ENCODE measurements around the gene IRGQ. TPM values are rescaled to one million over a fixed set of nuclear protein-coding genes. Genes with fewer than 3 reads are reported as not detected.

Gene IRGQ
- total RNA-seq, 5 donors from 2014 or later (not counting 1 experiment from before 2014, with no cell fraction given): 17.5 to 30.2 (median 19.9) TPM

- Mint-ChIP-seq H3K36me3 (peaks cover 25% of the 10 kb centered on the region), H3K9me3 (no peaks in the 10 kb centered on the region), H3K4me3 (peak overlapping the region in 1 of 3 donors; percentile 84), H3K4me1 (peaks cover 58 to 67% (median 58%) of the 10 kb centered on the region in 3 donors), H3K27ac (peak overlapping the region; percentile 78 to 96), H3K27me3 (no peaks in the 10 kb centered on the region)
- DNase-seq (no peak), ATAC-seq (replicated peaks in 1 of 4) (no peak)
- WGBS (ENCODE audit: insufficient coverage): 68% methylated on average over 9 of the region's 9 CpGs
- Histone ChIP-seq H3K27me3 (replicated peaks in 1 of 2; ENCODE audit: control insufficient read depth in 2 of 2, extremely low read depth in 1 of 2, insufficient read depth in 2 of 2, low read length in 1 of 2) (no peaks in the 10 kb centered on the region), H3K4me3 (ENCODE audit: control insufficient read depth in 1 of 2, extremely low read depth in 1 of 2, low read length in 1 of 2) (no peak overlapping the region), H3K27ac (ENCODE audit: low read length) (no peak overlapping the region), H3K9me3 (no peaks in the 10 kb centered on the region), H3K36me3 (ENCODE audit: control insufficient read depth in 2 of 2, extremely low read depth in 1 of 2, insufficient read depth in 1 of 2, low read length in 1 of 2) (peaks cover 0 to 7% of the 10 kb centered on the region in 2 donors), H3K4me1 (ENCODE audit: control insufficient read depth in 1 of 2, extremely low read depth in 1 of 2, insufficient read depth in 2 of 2, low read length in 2 of 2) (peaks cover 20 to 54% of the 10 kb centered on the region in 2 experiments)
- ChIA-PET CTCF (interaction anchor here (0.6 to 0.9 kb wide), 4 partner anchors 9 to 94 kb away, joined by 3 read pairs; no protein-coding TSS in a partner anchor), POLR2A (interaction anchor here in 1 of 2 donors (0.7 kb wide), 1 partner anchor 9 kb away, joined by 3 read pairs; no protein-coding TSS in a partner anchor)
These were observed 31.1 kb downstream of the IRGQ start for GRCh38 chr19:43564800-43565199.

GRCh38 chr19:43563816-43564457, 32.0 kb downstream of the IRGQ start:
- no peaks in the 10 kb centered on the region for H3K27me3 ChIP-seq (replicated peaks in 1 of 2; ENCODE audit: control insufficient read depth in 2 of 2, extremely low read depth in 1 of 2, insufficient read depth in 2 of 2, low read length in 1 of 2)
- Mint-ChIP-seq H3K4me3 (peak overlapping the region in 1 of 3 donors; percentile 84), H3K36me3 (peaks cover 28% of the 10 kb centered on the region), H3K4me1 (peaks cover 57 to 64% (median 58%) of the 10 kb centered on the region in 3 donors), H3K27ac (peak overlapping the region; percentile 96 to 98), H3K9me3 (no peaks in the 10 kb centered on the region), H3K27me3 (no peaks in the 10 kb centered on the region)
- 89% methylated on average over 9 of the region's 10 CpGs for WGBS (ENCODE audit: insufficient coverage)
- POLR2A ChIA-PET: interaction anchor here in 1 of 2 donors (0.7 kb wide), 1 partner anchor 10 kb away, joined by 3 read pairs; no protein-coding TSS in a partner anchor
- H3K27ac ChIP-seq (ENCODE audit: low read length): peak overlapping the region; percentile 93
- ATAC-seq (replicated peaks in 1 of 4): no peak
- DNase-seq: no peak
- CTCF ChIA-PET: interaction anchor here in 1 of 2 donors (0.9 kb wide), 1 partner anchor 10 kb away, joined by 3 read pairs; no protein-coding TSS in a partner anchor
- peaks cover 0 to 11% of the 10 kb centered on the region in 2 donors for H3K36me3 ChIP-seq (ENCODE audit: control insufficient read depth in 2 of 2, extremely low read depth in 1 of 2, insufficient read depth in 1 of 2, low read length in 1 of 2)
- H3K4me1 ChIP-seq (ENCODE audit: control insufficient read depth in 1 of 2, extremely low read depth in 1 of 2, insufficient read depth in 2 of 2, low read length in 2 of 2): peaks cover 20 to 54% of the 10 kb centered on the region in 2 experiments
- H3K4me3 ChIP-seq (ENCODE audit: control insufficient read depth in 1 of 2, extremely low read depth in 1 of 2, low read length in 1 of 2): no peak overlapping the region
- no peaks in the 10 kb centered on the region for H3K9me3 ChIP-seq

GRCh38 chr19:43562698-43563241, 33.2 kb downstream of the IRGQ start:
- H3K4me1 Mint-ChIP-seq: peaks cover 58 to 64% (median 58%) of the 10 kb centered on the region in 3 donors
- peak; percentile 86 to 91 (median 88) for ATAC-seq (replicated peaks in 1 of 4)
- no peaks in the 10 kb centered on the region for H3K27me3 Mint-ChIP-seq
- no peaks in the 10 kb centered on the region for H3K9me3 Mint-ChIP-seq
- Histone ChIP-seq H3K9me3 (no peaks in the 10 kb centered on the region), H3K4me1 (ENCODE audit: control insufficient read depth in 1 of 2, extremely low read depth in 1 of 2, insufficient read depth in 2 of 2, low read length in 2 of 2) (peaks cover 20 to 54% of the 10 kb centered on the region in 2 experiments), H3K27ac (ENCODE audit: low read length) (peak overlapping the region; percentile 93), H3K27me3 (replicated peaks in 1 of 2; ENCODE audit: control insufficient read depth in 2 of 2, extremely low read depth in 1 of 2, insufficient read depth in 2 of 2, low read length in 1 of 2) (no peaks in the 10 kb centered on the region), H3K4me3 (ENCODE audit: control insufficient read depth in 1 of 2, extremely low read depth in 1 of 2, low read length in 1 of 2) (peak overlapping the region; percentile 22 to 29), H3K36me3 (ENCODE audit: control insufficient read depth in 2 of 2, extremely low read depth in 1 of 2, insufficient read depth in 1 of 2, low read length in 1 of 2) (peaks cover 0 to 16% of the 10 kb centered on the region in 2 donors)
- H3K4me3 Mint-ChIP-seq: peak overlapping the region; percentile 58 to 84 (median 62)
- peak; percentile 61 to 90 (median 78) for DNase-seq
- H3K36me3 Mint-ChIP-seq: peaks cover 30% of the 10 kb centered on the region
- CTCF ChIA-PET: interaction anchor here in 1 of 2 donors (0.6 kb wide), 1 partner anchor 32 kb away, joined by 3 read pairs; no protein-coding TSS in a partner anchor
- 10% methylated on average over 4 of the region's 14 CpGs for WGBS (ENCODE audit: insufficient coverage)
- POLR2A ChIA-PET: interaction anchor here in 1 of 2 donors (0.6 kb wide), 1 partner anchor 258 kb away, joined by 3 read pairs; no protein-coding TSS in a partner anchor
- peak overlapping the region; percentile 96 to 98 for H3K27ac Mint-ChIP-seq

- H3K27ac Mint-ChIP-seq: peak overlapping the region; percentile 96 to 98
- no peaks in the 10 kb centered on the region for H3K9me3 ChIP-seq
These were observed 33.7 kb downstream of the IRGQ start for GRCh38 chr19:43562226-43562697.

GRCh38 chr19:43561139-43561970, 34.6 kb downstream of the IRGQ start:
- peaks cover 28% of the 10 kb centered on the region for H3K36me3 Mint-ChIP-seq
- ATAC-seq (replicated peaks in 1 of 4) (no peak), DNase-seq (no peak)
- Histone ChIP-seq H3K36me3 (ENCODE audit: control insufficient read depth in 2 of 2, extremely low read depth in 1 of 2, insufficient read depth in 1 of 2, low read length in 1 of 2) (peaks cover under 1 to 18% of the 10 kb centered on the region in 2 donors), H3K27ac (ENCODE audit: low read length) (peak overlapping the region; percentile 93), H3K4me1 (ENCODE audit: control insufficient read depth in 1 of 2, extremely low read depth in 1 of 2, insufficient read depth in 2 of 2, low read length in 2 of 2) (peaks cover 20 to 54% of the 10 kb centered on the region in 2 experiments), H3K4me3 (ENCODE audit: control insufficient read depth in 1 of 2, extremely low read depth in 1 of 2, low read length in 1 of 2) (no peak overlapping the region), H3K27me3 (replicated peaks in 1 of 2; ENCODE audit: control insufficient read depth in 2 of 2, extremely low read depth in 1 of 2, insufficient read depth in 2 of 2, low read length in 1 of 2) (no peaks in the 10 kb centered on the region), H3K9me3 (no peaks in the 10 kb centered on the region)
- no peaks in the 10 kb centered on the region for H3K27me3 Mint-ChIP-seq
- no peaks in the 10 kb centered on the region for H3K9me3 Mint-ChIP-seq
- 100% methylated on average over 11 of the region's 12 CpGs for WGBS (ENCODE audit: insufficient coverage)
- peaks cover 56 to 59% (median 58%) of the 10 kb centered on the region in 3 donors for H3K4me1 Mint-ChIP-seq
- H3K27ac Mint-ChIP-seq: peak overlapping the region; percentile 96 to 98
- peak overlapping the region in 1 of 3 donors; percentile 84 for H3K4me3 Mint-ChIP-seq
- CTCF ChIA-PET: no interaction called here
- POLR2A ChIA-PET: interaction anchor here in 1 of 2 donors (0.6 kb wide), 1 partner anchor 11 kb away, joined by 3 read pairs; no protein-coding TSS in a partner anchor

More at GRCh38 chr19:43562226-43562697, 33.7 kb downstream of the IRGQ start:
- peaks cover 0 to 18% of the 10 kb centered on the region in 2 donors for H3K36me3 ChIP-seq (ENCODE audit: control insufficient read depth in 2 of 2, extremely low read depth in 1 of 2, insufficient read depth in 1 of 2, low read length in 1 of 2)
- no CpG with 5 or more reads among the region's 6 CpGs for WGBS (ENCODE audit: insufficient coverage)
- H3K36me3 Mint-ChIP-seq: peaks cover 31% of the 10 kb centered on the region
- CTCF ChIA-PET: no interaction called here
- no peaks in the 10 kb centered on the region for H3K27me3 Mint-ChIP-seq
- H3K4me3 ChIP-seq (ENCODE audit: control insufficient read depth in 1 of 2, extremely low read depth in 1 of 2, low read length in 1 of 2): peak overlapping the region; percentile 22 to 29
- no peaks in the 10 kb centered on the region for H3K9me3 Mint-ChIP-seq
- peak overlapping the region; percentile 93 for H3K27ac ChIP-seq (ENCODE audit: low read length)
- H3K4me1 Mint-ChIP-seq: peaks cover 58 to 64% (median 59%) of the 10 kb centered on the region in 3 donors
- ATAC-seq (replicated peaks in 1 of 4) (peak in 1 of 4 experiments; percentile 4), DNase-seq (peak in 2 of 35 experiments; percentile 21 to 38)
- no peaks in the 10 kb centered on the region for H3K27me3 ChIP-seq (replicated peaks in 1 of 2; ENCODE audit: control insufficient read depth in 2 of 2, extremely low read depth in 1 of 2, insufficient read depth in 2 of 2, low read length in 1 of 2)
- H3K4me1 ChIP-seq (ENCODE audit: control insufficient read depth in 1 of 2, extremely low read depth in 1 of 2, insufficient read depth in 2 of 2, low read length in 2 of 2): peaks cover 20 to 54% of the 10 kb centered on the region in 2 experiments
- POLR2A ChIA-PET: no interaction called here
- H3K4me3 Mint-ChIP-seq: peak overlapping the region; percentile 58 to 84 (median 62)

Measured in T-cell (primary cell).